Measurements from ENCODE around the gene ST8SIA6.
"Not testable (repeated sequence)": the region's sequence is repeated elsewhere in the genome, so short reads cannot be mapped to it uniquely, and the experiment has no call there.

Gene ST8SIA6

GRCh38 chr10:17456032-17456548 lies 1.7 kb upstream of the ST8SIA6 start:
- DNase-seq = no peak

- no peak for DNase-seq
Observed at GRCh38 chr10:17455015-17455520, 673 bp upstream of the ST8SIA6 start.

GRCh38 chr10:17453373-17454091 lies 863 bp downstream of the ST8SIA6 start:
- peak; percentile 46 for DNase-seq

DNA sequence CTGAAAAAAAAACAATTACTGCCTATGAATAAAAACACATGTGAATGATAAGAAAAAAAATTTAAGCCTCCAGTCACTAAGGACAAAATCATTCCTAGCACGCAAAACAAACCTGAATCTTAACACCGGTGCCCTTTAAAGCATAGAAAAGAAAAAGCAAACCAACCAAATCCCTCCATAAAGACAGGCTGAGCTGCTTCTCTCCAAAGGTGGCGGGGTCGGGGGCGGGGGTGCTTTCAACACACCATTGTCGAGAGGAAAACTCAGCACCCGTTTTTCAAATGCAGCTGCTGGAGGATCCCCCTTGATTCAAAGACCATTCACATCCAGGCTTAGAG lies 1.4 kb downstream of the ST8SIA6 start:
- no peak for DNase-seq

- no peak for DNase-seq
Observed at GRCh38 chr10:17452060-17452841, 2.1 kb downstream of the ST8SIA6 start.

DNA sequence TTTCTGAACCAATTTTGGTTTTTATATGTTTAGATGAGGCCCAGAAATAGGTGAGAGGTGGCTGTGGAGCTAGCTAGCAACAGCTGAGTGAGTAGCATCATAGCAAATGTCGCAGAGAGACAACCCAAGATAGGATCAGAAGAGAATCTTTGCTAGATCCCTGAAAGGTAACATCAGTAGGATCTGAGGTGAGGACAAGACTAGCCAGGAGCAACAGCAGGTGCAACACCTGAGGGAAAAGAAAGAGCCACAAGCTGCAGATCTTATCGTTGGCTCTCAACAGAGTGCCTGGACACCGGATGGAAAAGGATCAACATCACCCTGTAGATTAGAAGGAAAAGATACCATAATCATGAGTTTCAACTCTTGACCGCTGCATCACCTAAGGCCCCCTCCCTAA lies 4.4 kb downstream of the ST8SIA6 start:
- DNase-seq = no peak

DNA sequence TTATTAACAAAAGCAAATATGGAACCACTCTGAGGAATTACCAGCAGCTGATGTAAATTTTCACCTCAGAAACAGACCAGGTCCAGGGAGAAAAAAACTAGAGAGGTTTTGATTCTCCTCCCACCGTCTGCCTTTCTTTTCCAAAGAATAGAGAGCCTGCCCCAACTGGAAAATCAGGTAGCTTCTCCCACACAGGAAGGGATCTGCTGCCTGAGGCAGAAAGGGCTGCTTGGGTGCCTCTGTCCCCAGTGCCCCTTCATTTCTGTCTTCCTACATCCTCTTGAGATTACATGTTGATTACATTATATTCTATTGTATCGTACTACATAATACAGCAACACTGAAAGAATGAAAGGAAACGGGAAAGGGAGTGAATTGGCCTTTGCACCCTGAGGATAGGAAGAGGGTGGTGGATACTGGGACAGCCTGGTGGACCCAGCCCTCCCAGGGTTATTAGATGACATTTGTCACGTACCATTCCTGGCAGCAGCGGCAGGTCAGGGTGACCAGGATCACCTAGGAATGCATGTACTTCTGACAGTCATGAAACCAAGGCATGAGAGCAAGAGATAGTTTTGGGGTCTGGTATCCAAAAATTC lies 8.9 kb downstream of the ST8SIA6 start:
- no peak for DNase-seq

DNA sequence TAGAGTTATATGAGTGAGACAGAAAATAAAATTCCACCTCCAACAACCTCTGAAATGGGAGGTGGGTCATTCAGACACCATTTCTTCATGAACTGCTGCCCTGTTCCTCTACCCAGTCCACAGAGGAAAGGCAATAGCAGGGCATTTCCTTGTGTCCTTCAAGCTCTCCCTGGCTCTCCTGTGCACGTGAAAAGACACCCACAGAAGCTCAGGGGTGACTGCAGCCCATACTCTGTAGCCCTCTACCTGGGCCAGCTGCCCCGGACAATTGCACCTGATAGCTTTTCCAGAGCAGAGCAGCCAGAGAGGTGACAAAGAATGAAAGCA lies 10.0 kb downstream of the ST8SIA6 start:
- DNase-seq = no peak

DNA sequence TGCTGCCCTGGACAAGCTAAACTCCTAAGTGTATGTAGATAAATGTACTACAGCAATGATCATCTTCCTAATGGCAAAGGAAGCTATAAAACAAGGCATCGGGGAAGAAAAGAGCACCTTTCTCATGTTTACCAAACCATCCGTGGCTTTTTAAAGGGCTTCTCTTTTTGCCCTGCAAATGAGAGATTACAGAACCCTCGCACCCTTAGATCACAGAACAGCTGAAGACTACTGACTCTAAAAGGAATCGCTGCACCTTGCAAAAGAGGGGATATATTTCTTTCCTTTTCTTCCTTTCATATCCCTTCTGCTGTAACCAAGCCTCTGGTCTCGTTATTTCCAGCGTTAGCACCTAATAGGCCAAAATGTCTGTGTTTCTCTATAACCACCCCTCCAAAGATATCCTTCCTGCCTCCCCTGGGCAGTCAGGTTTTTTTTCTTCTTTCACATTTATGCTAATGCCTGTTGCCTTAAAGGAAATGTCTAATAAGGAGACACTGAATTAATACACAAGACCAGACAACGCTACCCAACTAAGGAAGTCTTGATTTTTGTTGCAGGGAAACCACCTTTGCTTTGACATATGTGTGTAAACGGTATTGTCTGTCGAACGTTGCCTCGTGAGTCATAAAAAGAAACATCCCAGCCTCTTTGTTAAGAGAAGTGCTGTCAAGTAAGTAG lies 10.5 kb downstream of the ST8SIA6 start:
- DNase-seq = no peak

GRCh38 chr10:17438583-17438982 lies 15.8 kb downstream of the ST8SIA6 start:
- no peak for DNase-seq

GRCh38 chr10:17436578-17436977 lies 17.8 kb downstream of the ST8SIA6 start:
- not testable (repeated sequence) for DNase-seq

GRCh38 chr10:17435953-17436352 lies 18.4 kb downstream of the ST8SIA6 start:
- DNase-seq = no peak

DNA sequence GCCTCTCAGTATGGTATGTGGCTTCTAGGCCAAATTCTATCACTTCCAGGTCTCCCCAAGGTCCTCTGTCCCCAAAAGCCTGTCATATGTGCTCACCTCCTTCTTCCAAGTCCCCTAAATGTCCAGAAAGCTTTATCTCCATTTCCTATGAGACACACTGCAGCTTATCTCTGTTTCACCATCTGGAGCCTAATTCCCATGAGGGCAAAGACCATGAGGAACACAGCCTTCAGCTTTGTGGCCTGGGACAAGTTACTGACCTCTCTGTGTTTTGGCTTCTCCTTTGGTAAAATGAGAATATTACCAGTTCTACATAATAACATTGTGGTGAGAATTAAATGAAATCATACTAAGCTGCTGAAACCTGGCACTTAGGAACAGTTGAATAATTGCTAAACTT lies 19.2 kb downstream of the ST8SIA6 start:
- no peak for DNase-seq

- no peak for DNase-seq
Observed at GRCh38 chr10:17432723-17433122, 21.7 kb downstream of the ST8SIA6 start.

DNA sequence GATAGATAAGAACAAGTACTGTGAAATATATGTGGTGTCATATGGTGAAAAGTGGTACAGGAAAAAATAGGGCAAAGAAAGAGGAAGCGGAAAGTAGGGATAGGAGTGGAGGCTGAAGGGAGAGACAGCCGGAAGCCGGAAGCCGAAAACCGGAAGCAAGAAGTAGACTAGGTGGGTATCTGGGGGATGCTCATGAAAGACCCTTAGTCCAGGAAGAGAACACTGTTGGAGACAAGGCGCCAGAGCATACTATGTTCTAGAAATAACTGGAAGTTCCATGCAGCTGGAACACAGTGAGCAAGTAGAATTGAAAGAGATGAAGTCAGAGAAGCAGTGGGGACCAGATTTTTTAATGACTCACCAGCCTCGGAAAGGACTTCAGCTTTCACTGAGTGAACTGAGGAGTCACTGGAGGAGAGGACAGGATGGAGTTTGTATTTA lies 22.5 kb downstream of the ST8SIA6 start:
- no peak for DNase-seq

- peak; percentile 61 for DNase-seq
Observed at GRCh38 chr10:17430647-17431355, 23.6 kb downstream of the ST8SIA6 start.

GRCh38 chr10:17429490-17429889 lies 24.9 kb downstream of the ST8SIA6 start:
- DNase-seq = no peak

DNA sequence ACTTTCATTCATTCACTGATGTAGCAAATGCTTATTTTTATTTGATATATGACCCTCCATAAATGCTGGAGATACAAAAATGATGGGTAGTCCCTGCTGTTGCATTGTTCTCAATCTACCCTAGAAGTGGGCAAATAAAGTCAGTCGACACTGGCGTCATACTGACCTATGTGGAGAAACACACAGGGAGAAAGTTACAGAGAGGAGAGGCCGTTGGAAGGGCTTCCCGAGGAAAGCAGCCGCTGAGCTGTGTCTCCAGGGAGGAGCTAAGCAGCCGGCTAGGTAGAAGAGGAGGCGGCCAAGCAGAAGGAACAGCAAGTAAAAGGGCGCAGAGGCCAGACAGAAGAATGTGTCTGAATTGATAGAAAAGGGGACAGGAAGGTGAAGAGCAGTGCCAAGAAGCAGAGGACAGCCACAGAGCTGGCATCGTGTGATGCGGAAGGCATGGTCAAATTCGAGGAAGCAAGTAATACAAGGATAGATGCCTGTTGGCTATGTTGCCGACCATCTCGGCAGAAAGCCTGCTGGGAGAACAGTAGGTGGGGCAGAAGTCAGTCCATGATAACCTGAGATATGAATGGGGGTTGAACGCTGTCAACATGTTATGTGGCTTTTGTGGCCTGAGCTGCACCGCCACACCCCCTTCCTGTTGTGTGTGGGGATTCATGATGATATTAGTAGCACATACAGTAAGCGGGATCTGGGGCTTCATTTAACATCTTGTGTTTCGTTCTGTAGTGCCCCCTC lies 25.9 kb downstream of the ST8SIA6 start:
- DNase-seq = peak; percentile 43

GRCh38 chr10:17427666-17428350 lies 26.6 kb downstream of the ST8SIA6 start:
- no peak for DNase-seq

DNA sequence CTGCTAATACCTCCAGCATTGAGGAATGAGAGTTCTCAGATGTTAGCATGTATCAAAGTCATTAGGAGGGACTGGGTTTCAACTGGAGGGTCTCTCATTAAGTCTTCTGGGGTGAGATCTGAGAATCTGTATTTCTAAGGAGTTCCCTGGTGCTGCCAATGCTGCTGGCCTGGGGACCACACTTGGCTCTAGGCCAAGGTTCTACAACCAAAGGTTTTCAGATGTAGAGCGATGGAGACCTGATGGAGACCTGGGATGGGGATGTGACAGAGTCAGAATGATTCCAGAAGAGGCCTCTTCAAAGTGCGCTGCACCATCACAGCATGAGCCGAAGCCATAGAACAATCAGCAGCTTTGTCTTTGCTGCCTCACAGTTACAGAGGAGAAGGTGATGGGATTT lies 27.2 kb downstream of the ST8SIA6 start:
- no peak for DNase-seq

- DNase-seq = no peak
Observed at GRCh38 chr10:17426263-17426750, 28.1 kb downstream of the ST8SIA6 start.
